Measurements from ENCODE around the gene CCDC159. TPM values are rescaled to one million over a fixed set of nuclear protein-coding genes. Genes with fewer than 3 reads are reported as not detected.

Gene CCDC159
- total and polyA plus RNA-seq, 2 experiments from 2014 or later: 3.4 to 6.2 TPM

DNA sequence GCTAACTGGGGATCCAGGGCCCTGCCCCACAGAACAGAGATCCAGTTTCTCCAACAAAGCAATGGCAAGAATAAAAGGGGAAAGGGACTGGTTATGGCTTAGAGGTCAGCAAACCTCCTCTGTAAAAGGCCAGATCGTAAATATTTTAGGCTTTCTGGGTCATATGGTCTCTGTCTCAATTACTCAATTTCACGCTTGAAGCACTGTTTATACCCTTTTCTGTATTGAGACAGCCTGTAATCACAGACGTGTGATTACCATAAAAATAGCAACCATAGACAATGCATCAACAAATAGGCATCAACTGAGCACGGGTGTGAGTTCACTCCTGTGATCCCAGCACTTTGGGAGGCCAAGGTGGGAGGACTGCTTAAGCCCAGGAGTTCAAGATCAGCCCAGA is 16.2 kb upstream of the CCDC159 start:
- Histone ChIP-seq H3K9me2 (ENCODE audit: insufficient read depth) (no peaks in the 10 kb centered on the region), H3K79me2 (replicated peaks; ENCODE audit: insufficient read depth) (no peaks in the 10 kb centered on the region), H3K4me2 (no peak overlapping the region), H3K27me3 (ENCODE audit: insufficient read depth) (no peaks in the 10 kb centered on the region), H3K36me3 (ENCODE audit: insufficient read depth) (no peaks in the 10 kb centered on the region), H4K20me1 (replicated peaks; ENCODE audit: insufficient read depth) (no peaks in the 10 kb centered on the region), H3F3A (replicated peaks; ENCODE audit: low read depth) (no peaks in the 10 kb centered on the region; the same call in 1 of the 2 replicates), H2AFZ (no peak overlapping the region), H3K4me1 (ENCODE audit: insufficient read depth) (no peaks in the 10 kb centered on the region), H3K27ac (ENCODE audit: low read depth) (no peak overlapping the region), H3K4me3 (no peak overlapping the region)
- DNase-seq (ENCODE audit: low spot score) (no peak), ATAC-seq (no peak)
- Mint-ChIP-seq H3K4me1 (no peaks in the 10 kb centered on the region), H3K4me3 (no peak overlapping the region), H3K27me3 (ENCODE audit: insufficient read depth, low read depth, poor library complexity) (no peaks in the 10 kb centered on the region), H3K27ac (no peak overlapping the region), H3K36me3 (ENCODE audit: low read depth) (peaks cover 20% of the 10 kb centered on the region), H3K9me3 (no peaks in the 10 kb centered on the region)
- no peak for TF ChIP-seq JUNB (IDR thresholded peaks at IDR 0.05; ENCODE audit: unreplicated experiment)
- TF ChIP-seq, protein P1, sequence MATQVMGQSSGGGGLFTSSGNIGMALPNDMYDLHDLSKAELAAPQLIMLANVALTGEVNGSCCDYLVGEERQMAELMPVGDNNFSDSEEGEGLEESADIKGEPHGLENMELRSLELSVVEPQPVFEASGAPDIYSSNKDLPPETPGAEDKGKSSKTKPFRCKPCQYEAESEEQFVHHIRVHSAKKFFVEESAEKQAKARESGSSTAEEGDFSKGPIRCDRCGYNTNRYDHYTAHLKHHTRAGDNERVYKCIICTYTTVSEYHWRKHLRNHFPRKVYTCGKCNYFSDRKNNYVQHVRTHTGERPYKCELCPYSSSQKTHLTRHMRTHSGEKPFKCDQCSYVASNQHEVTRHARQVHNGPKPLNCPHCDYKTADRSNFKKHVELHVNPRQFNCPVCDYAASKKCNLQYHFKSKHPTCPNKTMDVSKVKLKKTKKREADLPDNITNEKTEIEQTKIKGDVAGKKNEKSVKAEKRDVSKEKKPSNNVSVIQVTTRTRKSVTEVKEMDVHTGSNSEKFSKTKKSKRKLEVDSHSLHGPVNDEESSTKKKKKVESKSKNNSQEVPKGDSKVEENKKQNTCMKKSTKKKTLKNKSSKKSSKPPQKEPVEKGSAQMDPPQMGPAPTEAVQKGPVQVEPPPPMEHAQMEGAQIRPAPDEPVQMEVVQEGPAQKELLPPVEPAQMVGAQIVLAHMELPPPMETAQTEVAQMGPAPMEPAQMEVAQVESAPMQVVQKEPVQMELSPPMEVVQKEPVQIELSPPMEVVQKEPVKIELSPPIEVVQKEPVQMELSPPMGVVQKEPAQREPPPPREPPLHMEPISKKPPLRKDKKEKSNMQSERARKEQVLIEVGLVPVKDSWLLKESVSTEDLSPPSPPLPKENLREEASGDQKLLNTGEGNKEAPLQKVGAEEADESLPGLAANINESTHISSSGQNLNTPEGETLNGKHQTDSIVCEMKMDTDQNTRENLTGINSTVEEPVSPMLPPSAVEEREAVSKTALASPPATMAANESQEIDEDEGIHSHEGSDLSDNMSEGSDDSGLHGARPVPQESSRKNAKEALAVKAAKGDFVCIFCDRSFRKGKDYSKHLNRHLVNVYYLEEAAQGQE (IDR thresholded peaks at IDR 0.05; ENCODE audit: unreplicated experiment): no peak
- TF ChIP-seq NANOG (IDR thresholded peaks at IDR 0.05; ENCODE audit: borderline replicate concordance): no peak
- TF ChIP-seq CREB1 (CRISPR knock-in tag; IDR thresholded peaks at IDR 0.05; ENCODE audit: low read depth): no peak
- no peak for TF ChIP-seq EZH2phosphoT487 (IDR thresholded peaks at IDR 0.05; ENCODE audit: unreplicated experiment)
- TF ChIP-seq ZNF114 (CRISPR knock-in tag; IDR thresholded peaks at IDR 0.05): no peak
- TF ChIP-seq, protein P2, sequence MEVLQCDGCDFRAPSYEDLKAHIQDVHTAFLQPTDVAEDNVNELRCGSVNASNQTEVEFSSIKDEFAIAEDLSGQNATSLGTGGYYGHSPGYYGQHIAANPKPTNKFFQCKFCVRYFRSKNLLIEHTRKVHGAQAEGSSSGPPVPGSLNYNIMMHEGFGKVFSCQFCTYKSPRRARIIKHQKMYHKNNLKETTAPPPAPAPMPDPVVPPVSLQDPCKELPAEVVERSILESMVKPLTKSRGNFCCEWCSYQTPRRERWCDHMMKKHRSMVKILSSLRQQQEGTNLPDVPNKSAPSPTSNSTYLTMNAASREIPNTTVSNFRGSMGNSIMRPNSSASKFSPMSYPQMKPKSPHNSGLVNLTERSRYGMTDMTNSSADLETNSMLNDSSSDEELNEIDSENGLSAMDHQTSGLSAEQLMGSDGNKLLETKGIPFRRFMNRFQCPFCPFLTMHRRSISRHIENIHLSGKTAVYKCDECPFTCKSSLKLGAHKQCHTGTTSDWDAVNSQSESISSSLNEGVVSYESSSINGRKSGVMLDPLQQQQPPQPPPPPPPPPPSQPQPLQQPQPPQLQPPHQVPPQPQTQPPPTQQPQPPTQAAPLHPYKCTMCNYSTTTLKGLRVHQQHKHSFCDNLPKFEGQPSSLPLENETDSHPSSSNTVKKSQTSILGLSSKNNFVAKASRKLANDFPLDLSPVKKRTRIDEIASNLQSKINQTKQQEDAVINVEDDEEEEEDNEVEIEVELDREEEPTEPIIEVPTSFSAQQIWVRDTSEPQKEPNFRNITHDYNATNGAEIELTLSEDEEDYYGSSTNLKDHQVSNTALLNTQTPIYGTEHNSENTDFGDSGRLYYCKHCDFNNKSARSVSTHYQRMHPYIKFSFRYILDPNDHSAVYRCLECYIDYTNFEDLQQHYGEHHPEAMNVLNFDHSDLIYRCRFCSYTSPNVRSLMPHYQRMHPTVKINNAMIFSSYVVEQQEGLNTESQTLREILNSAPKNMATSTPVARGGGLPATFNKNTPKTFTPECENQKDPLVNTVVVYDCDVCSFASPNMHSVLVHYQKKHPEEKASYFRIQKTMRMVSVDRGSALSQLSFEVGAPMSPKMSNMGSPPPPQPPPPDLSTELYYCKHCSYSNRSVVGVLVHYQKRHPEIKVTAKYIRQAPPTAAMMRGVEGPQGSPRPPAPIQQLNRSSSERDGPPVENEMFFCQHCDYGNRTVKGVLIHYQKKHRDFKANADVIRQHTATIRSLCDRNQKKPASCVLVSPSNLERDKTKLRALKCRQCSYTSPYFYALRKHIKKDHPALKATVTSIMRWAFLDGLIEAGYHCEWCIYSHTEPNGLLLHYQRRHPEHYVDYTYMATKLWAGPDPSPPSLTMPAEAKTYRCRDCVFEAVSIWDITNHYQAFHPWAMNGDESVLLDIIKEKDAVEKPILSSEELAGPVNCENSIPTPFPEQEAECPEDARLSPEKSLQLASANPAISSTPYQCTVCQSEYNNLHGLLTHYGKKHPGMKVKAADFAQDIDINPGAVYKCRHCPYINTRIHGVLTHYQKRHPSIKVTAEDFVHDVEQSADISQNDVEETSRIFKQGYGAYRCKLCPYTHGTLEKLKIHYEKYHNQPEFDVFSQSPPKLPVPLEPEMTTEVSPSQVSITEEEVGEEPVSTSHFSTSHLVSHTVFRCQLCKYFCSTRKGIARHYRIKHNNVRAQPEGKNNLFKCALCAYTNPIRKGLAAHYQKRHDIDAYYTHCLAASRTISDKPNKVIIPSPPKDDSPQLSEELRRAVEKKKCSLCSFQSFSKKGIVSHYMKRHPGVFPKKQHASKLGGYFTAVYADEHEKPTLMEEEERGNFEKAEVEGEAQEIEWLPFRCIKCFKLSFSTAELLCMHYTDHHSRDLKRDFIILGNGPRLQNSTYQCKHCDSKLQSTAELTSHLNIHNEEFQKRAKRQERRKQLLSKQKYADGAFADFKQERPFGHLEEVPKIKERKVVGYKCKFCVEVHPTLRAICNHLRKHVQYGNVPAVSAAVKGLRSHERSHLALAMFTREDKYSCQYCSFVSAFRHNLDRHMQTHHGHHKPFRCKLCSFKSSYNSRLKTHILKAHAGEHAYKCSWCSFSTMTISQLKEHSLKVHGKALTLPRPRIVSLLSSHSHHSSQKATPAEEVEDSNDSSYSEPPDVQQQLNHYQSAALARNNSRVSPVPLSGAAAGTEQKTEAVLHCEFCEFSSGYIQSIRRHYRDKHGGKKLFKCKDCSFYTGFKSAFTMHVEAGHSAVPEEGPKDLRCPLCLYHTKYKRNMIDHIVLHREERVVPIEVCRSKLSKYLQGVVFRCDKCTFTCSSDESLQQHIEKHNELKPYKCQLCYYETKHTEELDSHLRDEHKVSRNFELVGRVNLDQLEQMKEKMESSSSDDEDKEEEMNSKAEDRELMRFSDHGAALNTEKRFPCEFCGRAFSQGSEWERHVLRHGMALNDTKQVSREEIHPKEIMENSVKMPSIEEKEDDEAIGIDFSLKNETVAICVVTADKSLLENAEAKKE (CRISPR knock-in tag; IDR thresholded peaks at IDR 0.05): no peak
- TF ChIP-seq ZNF331 (CRISPR knock-in tag; IDR thresholded peaks at IDR 0.05; ENCODE audit: low read depth): no peak
- TF ChIP-seq, protein P3, sequence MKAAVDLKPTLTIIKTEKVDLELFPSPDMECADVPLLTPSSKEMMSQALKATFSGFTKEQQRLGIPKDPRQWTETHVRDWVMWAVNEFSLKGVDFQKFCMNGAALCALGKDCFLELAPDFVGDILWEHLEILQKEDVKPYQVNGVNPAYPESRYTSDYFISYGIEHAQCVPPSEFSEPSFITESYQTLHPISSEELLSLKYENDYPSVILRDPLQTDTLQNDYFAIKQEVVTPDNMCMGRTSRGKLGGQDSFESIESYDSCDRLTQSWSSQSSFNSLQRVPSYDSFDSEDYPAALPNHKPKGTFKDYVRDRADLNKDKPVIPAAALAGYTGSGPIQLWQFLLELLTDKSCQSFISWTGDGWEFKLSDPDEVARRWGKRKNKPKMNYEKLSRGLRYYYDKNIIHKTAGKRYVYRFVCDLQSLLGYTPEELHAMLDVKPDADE (IDR thresholded peaks at IDR 0.05): no peak
- no peak for TF ChIP-seq EZH2 (IDR thresholded peaks at IDR 0.05; ENCODE audit: low read depth, unreplicated experiment)
